BJ (cell line): Measurements from ENCODE around the gene SPATA32. TPM values are rescaled to one million over a fixed set of nuclear protein-coding genes. Genes with fewer than 3 reads are reported as not detected.

ENCODE experiments used
- CTCF ChIA-PET: fragments of 350-600 bp; formaldehyde crosslinking; extraction: SDS; loops from one replicate; lab custom pipeline; 2021; ENCODE audit warnings: antibody characterized with exemption, inconsistent platforms; lab: Yijun Ruan, JAX
- POLR2A ChIA-PET: fragments of 300-600 bp; sonication (Branson Sonifier 250); formaldehyde crosslinking; extraction: SDS; loops from one replicate; lab custom pipeline; 2021; ENCODE audit warnings: antibody characterized with exemption; lab: Charles Lee
- DNase-seq: peaks from one replicate; pipeline ENCODE4 v3.0.0-alpha.2; 2011; ENCODE audit warnings: low read depth
- H3K27me3 ChIP-seq: 2 replicates; pipeline ENCODE4 v1.6.0; 2011; ENCODE audit warnings: low read length; ENCODE audit not compliant: control insufficient read depth, insufficient read depth
- H3K36me3 ChIP-seq: 2 replicates; pipeline ENCODE4 v1.5.1; 2011; ENCODE audit warnings: low read length; ENCODE audit not compliant: control insufficient read depth, insufficient read depth
- H3K4me3 ChIP-seq: 2 replicates; pipeline ENCODE4 v1.5.1; 2011; ENCODE audit warnings: low read depth, mild to moderate bottlenecking, control low read depth, low read length
- CTCF ChIP-seq: IDR thresholded peaks from 2 replicates; pipeline ENCODE4 v1.5.1; 2011; ENCODE audit warnings: low read depth, mild to moderate bottlenecking, control low read depth, inconsistent platforms, low read length, moderate library complexity; ENCODE audit not compliant: insufficient read depth
- polyA minus RNA-seq: library from RNA; depleted of rRNA, polyadenylated mRNA; stranded (reverse); fragments of >200 nt; gene quantifications from 2 replicates; pipeline ENCODE4 v1.2.3, GENCODE V29; 2011; rRNA and poly(A)+ RNA removed
- polyA plus RNA-seq: library from polyadenylated mRNA; depleted of rRNA; stranded (reverse); fragments of >200 nt; gene quantifications from 2 replicates; pipeline ENCODE4 v1.2.3, GENCODE V29; 2011; rRNA removed

Gene SPATA32
- not detected in 2 replicates for polyA plus RNA-seq
- polyA minus RNA-seq, result not detected in 2 replicates

DNA sequence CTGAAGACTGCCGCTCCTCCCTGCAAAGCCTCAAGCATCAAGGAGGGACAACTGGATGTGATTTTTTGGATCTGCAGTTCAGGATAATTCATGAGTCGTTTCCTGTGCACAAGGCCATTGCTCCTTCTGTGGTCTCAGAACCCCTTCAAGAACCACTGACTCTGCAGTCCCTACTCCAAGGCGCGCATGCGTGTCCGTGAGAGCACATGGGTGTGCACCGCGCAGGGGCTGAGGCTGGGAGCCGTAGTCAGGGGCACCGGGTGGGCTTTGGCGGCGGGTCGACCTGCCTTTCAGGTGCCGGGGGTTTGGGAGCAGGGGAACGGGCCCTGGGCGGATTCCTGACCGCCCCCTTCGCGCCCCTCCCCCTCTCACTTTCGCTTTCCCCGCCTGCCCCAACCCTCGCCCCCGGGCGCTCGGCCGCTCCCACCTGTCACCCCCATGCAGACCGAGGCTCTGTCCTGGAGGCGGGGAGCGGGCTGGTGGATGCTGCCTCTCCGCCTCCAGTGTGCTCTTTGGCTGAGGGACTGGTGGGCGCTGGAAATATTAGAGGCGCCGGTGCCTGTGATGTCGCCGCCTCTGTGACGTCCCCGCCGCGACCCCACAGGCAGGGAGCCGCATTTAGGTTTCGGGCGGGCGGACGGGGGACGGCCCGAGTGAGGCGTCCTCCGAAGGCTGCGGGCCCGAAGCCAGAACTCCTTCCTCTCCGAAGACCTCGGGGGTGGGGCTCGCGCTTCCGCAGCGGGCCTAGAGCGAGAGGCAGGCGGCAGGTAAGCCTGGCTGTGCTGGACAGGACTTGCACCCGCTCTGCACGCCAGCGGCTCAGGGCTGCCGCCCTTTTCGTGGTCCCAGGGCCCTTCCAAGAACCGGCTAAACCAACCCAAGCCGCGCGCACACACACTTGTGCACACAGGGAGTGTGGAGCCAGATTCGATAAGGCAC is at the start of gene SPATA32:
SPATA32 (minus strand) TSS at position 518 of the 939 bp plus-strand sequence; CDS start at position 440, 78 bp downstream.
- H3K27me3 ChIP-seq, result no peaks in the 10 kb centered on the region
- no peak for TF ChIP-seq CTCF
- H3K4me3 ChIP-seq, result peak within 1 kb of the TSS; percentile 26
- CTCF ChIA-PET, result interaction anchor here (0.8 to 1.4 kb wide), 2 partner anchors 13 to 15 kb away, joined by 3 to 4 read pairs; no protein-coding TSS in a partner anchor
- POLR2A ChIA-PET, result no interaction called here
- H3K36me3 ChIP-seq, result peaks cover 27% of the 10 kb centered on the region
- no peak for DNase-seq

DNA sequence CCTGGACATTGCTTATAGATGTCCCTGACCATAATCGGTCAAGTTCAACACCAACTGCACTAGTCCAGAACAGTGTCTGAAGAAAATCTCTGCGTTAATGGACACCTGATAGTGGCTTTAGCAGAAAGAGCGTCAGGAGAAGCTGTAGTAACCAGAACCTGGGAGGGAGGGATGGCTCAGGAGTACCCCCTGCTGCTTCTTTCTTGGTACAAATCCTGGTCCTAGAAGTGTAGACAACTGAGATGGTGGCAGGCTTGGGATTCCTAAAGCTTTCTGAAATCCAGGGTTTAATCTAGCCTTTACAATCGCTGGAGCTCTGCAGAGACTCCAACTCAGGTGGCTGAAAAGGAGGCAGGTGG is 49.5 kb upstream of the SPATA32 start:
- no peak overlapping the region for H3K4me3 ChIP-seq
- DNase-seq, result no peak
- ChIA-PET CTCF (interaction anchor here (0.7 to 4.0 kb wide), 7 partner anchors 9 to 78 kb away, joined by 3 to 25 read pairs (median 4); no protein-coding TSS in a partner anchor), POLR2A (interaction anchor here (0.6 to 1.0 kb wide), 2 partner anchors 9 to 182 kb away, joined by 3 read pairs; no protein-coding TSS in a partner anchor)
- no peaks in the 10 kb centered on the region for H3K27me3 ChIP-seq
- H3K36me3 ChIP-seq, result peaks cover 8% of the 10 kb centered on the region
- TF ChIP-seq CTCF, result no peak

DNA sequence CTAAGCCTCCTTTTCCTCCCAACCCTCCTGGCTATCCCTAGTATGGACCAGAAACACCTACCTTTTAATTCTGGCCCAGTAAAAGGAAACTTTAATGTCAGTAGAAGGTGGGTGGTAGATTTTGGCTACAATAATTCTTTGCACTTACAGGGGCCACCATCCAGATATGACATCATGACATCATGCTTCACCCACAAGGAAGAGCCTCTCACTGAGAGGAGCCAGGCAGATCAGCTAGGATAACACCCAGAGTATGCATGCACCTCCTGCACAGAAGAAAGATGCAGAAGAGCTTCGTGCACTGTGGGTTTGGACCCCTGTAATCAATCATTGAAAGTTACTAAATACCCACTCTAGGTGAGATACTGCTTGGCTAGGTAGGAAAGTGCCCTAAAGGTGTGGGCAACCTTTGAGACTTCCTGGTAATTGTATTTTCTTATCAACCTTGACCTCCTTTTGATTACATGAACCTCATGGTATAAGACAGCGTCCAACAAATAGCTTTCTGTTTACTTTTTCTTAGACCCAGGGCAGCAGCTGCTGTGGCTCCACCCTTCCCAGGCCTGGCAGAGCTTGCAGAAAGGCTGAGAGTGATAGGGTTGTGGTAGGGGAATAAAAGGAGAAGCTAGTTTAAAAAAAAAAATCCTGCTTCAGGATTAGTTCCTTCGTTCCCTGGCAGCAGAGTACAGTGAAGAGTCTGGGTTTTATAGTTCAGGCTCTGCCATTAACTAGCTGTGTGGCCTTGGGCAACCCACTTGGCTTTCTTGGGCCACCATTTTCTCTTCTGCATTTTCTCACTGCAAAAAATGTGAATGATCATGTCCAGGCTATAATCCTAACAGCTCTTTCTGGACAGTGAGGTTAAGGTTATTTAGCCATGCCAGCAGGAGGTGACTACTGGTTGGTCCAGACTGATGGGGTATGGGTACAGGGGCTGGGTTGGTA is 48.8 kb upstream of the SPATA32 start:
- H3K4me3 ChIP-seq, result no peak overlapping the region
- no peak for DNase-seq
- no peak for TF ChIP-seq CTCF
- no peaks in the 10 kb centered on the region for H3K27me3 ChIP-seq
- CTCF ChIA-PET, result interaction anchor here (0.6 to 4.0 kb wide), 6 partner anchors 18 to 92 kb away, joined by 3 to 25 read pairs (median 3); no protein-coding TSS in a partner anchor
- POLR2A ChIA-PET, result interaction anchor here (1.0 kb wide), 1 partner anchor 10 kb away, joined by 3 read pairs; no protein-coding TSS in a partner anchor
- peaks cover 8% of the 10 kb centered on the region for H3K36me3 ChIP-seq

DNA sequence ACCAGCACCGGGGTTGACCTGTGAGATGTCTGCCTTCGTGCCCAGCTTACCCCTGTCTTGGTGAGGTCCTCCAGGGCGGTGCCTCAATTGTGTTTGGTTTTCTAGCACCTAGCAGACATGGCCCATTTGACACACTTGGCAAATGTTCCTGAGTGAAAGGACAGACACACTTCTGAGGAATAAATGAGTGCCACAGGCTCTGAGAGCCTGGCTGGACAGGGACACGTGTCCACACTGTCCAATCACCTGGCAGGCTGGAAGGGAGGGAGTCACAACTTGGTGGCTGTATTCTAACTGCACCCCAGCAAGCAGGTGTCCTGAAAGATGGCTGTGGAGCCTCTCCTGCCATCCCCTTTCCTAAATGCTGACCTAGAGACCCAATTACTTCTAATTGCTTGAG is 47.5 kb upstream of the SPATA32 start:
- CTCF ChIA-PET, result interaction anchor here (0.5 kb wide), 1 partner anchor 92 kb away, joined by 3 read pairs; no protein-coding TSS in a partner anchor

More for the DNA sequence above, 47.5 kb upstream of the SPATA32 start:
- POLR2A ChIA-PET, result no interaction called here
- no peak for TF ChIP-seq CTCF
- no peak for DNase-seq
- Histone ChIP-seq H3K27me3 (no peaks in the 10 kb centered on the region), H3K36me3 (peaks cover 9% of the 10 kb centered on the region), H3K4me3 (no peak overlapping the region)
